AG08395 (cell line): ENCODE results near the gene STX18.
"Not testable (repeated sequence)": the region's sequence is repeated elsewhere in the genome, so short reads cannot be mapped to it uniquely, and the experiment has no call there.

Experiments used
- DNase-seq: peaks from one replicate; pipeline ENCODE4 v3.0.0; 2012; ENCODE audit warnings: mixed read lengths, low spot score

The STX18 gene

DNA sequence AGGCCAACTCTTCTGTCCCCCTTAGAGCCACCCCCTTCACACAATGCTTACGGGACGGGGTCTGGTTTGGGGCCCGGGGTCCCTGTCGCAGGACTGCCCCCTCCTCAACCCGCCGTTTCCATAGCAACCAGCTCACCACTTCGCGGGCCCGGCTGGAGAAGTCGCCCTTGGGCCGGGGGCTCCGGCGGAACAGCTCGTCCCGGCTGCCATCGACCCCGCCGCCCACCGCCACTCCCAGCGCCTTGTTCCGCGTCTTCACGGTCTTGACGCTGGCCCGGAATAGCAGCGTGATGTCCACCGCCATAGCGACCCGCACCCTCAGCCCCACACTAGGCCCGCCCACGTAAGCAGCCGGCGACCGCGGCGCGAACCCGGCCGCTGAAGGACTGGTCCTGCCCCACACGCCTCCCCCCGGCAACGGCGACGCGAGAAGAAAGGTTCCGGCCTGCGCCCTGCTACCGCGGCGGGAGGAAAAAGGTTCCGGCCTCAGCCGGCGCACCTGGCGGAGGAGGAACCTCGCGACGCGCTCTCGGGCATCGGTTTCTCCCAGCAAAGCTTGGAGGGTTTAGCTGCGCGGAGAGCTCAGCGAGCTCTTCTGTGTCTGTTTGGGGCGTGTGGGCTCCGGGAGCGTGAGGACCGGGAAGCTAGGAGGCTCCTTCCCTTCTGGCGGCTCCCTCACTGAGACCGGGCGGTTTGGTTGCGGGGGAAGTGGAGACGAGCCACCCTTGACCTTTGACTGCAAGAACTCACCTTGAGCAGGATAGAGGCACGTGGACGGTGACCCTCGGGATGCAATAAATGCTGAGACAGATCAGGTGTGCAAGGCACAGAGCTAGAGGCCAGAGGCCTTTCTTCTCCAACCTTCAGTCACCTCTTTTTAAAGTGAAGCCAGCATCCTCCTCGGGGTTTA is at the start of gene STX18:
Gene STX18, minus strand, starts transcription at position 388 of the 910 bp plus-strand sequence. Its CDS starts 84 bp downstream, at position 304.
- DNase-seq = peak; percentile 88

DNA sequence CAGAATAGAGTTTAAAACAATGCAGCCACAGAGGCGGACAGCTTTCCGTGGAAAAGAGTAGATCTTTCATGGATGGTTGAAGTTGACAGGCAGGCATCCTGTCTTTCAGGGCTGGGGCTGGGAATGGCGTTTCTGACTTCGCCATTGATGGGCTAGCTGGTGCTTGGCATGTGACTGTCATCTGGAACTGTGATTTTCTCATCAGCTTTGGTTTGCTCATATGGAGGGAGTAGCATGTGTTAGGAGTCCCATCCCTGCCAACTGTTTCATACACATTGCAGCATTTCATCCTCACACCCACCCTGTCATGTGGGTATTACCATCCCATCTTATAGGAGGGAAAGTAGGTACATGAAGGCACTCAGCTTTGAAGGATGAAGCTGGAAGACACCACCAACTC is 49.2 kb upstream of the STX18 start:
- DNase-seq = peak; percentile 8

DNA sequence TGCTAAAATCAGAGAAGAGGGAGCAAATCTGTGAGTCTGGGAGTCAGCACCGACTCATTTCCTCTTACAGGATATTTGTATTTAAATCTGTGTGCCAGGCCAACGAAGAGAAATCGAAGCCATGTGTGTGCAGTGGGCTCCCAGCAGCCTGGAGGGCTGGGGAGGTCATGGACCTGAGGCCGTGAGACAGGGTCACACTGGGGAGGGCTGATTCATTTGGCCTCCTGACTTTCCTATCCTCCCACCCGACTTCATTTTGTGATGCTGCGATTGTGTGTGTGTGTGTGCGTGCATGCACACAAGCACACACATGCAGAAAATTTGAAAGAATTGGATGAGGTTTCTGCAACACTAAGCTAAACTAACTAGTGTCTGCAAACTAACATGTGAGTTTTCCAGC is 48.7 kb upstream of the STX18 start:
- peak; percentile 58 for DNase-seq

DNA sequence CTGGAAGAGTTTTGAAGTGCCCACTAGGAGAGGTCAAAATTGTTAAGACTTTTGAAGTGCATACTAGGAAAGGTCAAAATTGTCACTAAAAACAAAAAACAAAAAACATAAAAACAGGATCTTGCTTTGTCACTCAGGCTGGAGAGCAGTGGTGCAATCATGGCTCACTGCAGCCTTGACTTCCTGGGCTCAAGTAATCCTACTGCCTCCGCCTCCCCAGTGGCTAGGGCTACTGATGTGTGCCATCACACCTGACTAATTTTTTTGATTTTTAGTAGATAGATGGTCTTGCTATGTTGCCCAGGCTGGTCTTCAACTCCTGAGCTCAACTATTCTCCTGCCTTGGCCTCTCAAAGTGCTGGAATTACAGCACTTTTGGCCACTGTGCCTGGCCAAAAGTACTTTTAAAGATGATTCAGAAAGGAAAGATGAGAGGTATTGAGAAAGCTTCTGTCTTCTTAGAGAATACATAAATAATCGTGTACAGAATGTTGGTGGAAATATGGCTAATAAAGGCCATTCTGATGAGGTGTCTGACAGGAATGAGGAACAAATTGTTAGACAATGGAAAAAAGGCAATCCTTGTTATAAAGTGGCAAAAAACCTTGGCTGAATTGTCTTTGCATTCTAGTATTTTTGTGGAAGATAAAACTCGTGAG is 43.3 kb upstream of the STX18 start:
- peak; percentile 67 for DNase-seq

DNA sequence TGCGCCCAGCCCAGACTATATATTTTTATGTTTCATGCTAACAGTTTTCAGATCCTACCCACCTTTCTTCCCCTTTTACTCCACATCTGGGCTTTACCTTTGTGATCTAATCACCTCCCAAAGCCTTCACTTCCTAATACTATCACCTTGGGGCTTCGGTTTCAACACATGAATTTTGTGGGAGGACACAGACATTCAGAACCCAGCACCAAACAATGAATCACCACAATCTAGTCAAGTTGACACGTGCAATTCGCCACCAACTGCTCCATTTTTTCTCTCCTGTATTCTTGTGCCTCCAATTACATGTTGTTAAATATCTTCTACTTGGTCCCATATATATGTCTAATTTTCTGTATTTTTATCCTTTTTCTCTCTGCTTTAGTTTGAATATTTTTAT is 41.8 kb upstream of the STX18 start:
- DNase-seq = no peak

DNA sequence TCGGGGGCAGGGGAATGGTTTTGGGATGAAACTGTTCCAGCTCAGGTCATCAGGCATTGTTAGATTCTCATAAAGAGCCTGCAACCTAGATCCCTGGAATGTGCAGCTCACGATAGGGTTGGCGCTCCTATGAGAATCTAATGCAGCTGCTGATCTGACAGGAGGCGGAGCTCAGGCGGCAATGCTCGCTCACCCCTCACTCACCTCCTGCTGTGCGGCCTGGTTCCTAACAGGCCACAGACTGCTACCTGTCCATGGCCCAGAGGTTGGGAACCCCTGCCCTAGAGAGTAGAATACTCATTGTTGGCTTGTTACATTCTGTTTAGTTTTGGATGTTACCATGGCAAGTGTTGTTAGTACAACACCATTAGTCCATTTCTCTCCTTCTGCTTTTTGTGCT is 40.8 kb upstream of the STX18 start:
- DNase-seq = no peak

DNA sequence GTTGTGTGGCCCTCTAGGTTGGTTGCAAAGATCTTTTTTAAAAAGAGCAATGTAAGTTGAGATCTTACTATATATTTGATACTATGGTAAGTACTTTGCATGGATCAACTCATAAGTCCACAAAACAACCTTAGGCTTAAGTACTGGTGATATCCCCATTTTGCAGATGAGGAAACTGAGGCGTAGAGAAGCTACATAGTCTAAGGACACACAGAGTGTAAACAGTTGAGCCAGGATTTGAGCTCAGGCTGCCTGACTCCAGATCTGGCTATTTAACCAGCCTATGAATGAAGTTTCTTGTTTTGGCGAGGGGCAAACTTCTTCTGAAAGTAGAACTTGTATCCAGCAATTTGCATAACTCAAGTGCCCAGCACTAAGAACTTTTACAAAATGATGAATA is 38.6 kb upstream of the STX18 start:
- no peak for DNase-seq

DNA sequence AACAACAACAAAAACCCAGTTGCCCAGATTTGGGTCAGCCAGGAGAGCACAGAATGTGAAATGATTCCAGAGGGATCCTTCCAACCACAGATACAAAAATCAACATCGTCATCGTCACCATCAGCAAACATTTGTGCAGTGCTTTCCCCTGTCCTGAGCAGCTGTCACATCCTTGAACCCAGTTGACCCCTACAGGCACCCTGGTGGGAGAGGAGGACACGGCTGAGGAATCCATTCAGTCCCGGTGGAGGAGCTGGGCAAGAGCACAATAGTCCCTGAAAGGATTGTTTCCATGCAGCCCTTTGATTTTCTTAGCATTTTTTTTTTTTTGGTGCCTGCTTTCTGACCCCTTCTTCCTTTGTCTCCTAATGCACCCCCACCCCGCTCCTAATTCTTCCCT is 37.1 kb upstream of the STX18 start:
- DNase-seq = no peak

DNA sequence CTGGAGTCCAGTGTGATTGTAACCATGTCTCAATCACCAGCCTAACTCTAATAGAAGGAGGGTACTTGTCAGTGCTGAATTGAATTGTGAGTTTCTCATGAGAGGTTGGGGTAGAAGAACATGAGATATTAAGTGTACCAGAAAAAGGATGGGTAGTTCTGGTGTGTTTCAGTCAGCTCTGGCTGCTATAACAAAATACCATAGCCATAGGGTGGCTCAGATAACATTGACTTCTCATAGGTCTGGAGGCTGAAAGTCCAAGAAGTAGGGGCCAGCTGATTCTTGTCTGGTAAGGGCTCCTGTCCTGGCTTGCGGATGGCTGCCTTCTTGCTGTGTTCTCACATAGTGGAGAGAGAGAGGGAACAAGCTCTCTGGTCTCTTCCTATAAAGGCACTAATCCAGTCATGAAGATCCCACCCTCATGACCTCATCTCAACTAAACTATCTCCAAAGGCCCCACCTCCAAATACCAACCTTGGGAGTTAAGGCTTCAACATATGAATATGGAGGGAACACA is 35.6 kb upstream of the STX18 start:
- DNase-seq = no peak

DNA sequence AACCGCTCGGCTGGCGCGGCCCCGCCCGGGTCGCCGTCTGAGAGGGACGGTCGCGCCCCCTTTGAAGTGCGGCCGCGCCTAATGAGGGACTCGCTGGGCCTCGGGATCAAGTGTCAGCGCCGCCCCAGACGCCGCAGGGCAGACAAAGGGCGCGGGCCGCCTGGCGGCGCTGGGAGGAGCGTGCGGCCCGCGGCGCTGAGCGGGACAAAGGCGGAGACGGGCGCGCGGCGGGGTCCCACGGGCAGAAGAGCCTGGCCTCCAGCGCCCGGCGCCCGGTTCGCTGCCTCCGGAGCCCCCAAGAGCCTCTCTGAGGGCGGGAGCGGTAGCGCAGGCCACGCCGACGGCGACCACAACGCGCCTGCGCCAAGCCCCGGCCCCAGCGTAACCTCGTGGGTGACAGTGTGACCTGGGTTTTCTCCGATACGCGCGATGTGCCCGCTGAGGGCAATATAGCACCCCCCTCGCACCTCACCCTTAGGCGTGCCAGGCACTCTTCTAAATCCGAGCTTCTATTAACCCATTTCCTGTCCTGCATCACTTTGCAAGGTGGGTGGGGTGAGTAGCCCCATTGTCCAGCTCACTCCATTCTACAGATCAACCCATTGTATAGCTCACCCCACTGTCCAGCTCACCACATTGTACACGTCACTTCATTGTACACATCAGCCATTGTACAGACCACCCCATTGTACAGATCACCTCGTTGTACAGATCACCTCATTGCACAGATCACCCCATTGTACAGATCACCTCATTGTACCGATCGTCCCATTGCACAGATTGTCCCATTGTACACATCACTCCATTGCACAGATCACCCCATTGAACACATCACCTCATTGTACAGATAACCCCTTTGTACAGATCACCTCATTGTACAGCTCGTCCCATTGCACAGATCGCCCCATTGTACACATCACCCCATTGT is 33.7 kb upstream of the STX18 start:
- DNase-seq = peak; percentile 74

DNA sequence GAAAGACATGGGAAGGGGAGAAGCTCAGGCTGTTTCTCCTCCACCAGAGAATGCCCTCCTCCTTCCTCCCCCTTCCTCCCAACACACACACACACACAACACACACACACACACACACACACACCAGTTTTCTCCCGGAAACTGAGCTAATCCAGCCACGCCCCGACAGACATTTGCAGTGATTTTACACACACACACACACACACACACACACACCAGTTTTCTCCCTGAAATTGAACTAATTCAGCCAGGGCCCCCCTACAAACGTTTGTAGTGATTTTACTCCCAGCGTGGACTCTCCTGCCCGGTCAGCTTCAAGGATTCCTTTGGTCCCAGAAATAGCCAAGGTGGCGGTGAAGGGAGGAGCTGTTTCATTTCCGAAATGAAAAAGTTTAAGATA is 32.9 kb upstream of the STX18 start:
- peak; percentile 62 for DNase-seq

DNA sequence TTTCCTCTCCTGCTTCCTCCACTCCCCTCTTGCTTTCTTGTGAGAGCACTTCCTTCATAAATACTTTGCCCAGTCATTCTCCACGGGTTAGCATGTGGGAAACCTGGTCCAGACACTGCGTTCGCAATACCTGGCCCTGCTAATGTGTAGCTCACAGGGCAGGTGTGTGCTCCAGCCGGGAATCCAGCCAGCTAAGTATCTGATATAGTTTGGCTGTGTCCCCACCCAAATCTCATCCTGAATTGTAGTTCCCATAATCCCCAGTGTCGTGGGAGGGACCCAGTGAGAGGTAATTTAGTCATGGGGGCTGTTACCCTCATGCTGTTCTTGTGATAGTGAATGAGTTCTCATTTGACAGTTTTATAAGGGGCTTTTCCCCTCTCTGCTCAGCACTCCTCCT is 32.2 kb upstream of the STX18 start:
- DNase-seq = no peak

DNA sequence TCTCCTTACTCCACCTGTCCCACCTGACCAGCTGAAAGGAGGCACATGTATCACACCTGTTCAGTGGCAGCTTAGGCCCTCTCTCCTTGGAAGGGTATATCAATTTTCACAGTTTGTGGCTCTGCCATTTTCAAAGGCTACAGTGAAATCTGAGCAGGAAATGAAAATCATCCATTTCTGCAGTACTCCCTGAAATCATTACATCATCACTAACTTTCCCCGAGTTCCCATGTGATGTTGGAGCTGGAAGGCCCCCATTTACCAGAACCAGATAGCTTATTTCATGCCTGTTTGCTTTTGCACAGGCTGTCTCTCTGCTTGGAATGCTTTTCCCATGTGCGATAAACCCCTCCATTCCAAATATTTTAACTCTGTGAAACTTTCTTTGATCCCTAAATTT is 31.0 kb upstream of the STX18 start:
- no peak for DNase-seq

DNA sequence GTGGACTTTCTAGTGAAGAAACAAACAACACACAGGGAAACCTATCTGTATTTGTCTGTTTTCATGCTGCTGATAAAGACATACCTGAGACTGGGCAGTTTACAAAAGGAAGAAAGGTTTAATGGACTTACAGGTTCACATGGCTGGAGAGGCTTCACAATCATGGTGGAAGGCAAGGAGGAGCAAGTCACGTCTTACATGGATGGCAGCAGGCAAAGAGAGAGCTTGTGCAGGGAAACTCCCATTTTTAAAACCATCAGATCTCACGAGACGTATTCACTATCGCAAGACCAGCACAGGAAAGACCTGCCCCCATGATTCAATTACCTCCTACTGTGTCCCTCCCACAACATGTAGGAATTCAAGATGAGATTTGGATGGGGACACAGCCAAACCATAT is 28.0 kb upstream of the STX18 start:
- DNase-seq = not testable (repeated sequence)

DNA sequence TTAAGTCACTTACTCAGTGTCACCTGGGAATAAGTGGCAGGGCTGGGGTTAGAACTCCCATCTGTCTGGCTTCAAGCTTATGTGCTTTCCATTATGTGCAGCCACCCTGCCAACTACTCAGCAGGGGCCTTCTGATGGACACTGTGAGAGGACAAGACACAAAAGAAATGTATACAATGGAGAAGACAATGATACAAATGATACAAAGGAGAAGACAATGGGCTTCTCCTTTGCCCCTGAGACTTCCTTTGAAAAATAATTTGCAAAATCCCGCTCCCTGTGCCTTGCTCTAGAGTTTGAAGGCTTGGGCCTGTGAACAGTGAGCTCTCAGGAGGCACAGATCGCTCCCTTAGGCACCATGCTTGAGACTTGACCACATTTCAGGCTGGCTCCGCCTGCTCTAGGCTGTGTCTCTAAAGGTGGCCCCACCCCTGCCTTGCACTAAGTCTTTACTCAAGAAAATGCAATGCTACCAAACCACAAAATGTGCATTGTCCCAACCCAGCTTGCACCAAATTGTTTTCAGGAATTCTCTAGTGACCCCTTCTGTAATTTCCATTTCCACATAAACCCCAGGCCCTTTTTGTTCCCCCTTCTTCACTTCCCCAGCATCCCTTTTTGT is 27.1 kb upstream of the STX18 start:
- peak; percentile 52 for DNase-seq

DNA sequence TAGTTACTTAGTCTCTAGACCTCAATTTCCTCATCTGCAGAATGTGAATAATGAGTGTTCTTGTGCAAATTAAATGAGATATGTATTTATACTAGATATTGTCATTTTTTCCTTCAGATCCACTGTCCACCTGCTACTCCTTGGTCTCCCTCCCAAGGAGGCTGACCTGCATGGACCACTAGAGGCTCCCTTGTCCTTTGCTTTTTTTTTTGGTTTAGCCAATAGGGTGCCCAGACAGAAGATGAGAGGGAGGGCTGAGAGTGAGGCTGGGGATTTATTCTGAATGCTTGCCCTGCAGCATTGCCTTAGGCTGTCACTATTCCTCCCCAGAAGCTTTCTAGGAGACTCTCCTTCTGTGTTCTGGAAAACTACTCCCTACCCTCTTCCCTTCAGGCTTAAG is 24.5 kb upstream of the STX18 start:
- DNase-seq = not testable (repeated sequence)

DNA sequence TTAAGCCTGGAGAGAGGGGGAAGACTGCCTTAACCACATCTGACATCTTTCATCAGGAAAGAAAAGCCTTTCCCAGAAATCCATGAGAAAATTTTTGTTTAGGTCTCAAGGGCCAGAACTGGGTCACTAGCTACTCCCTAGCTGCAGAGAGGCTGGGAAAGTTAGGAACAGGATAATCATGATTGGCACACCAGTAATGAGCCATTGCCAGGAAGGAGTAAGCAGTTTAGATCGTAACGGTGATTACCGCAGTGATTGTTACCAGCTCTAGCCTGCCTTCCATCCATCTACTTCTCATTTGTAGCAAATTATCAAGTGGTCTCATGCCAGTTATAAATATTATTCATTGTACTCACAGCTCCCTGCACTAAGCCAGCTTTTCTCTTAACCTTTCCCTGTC is 22.7 kb upstream of the STX18 start:
- DNase-seq = no peak

DNA sequence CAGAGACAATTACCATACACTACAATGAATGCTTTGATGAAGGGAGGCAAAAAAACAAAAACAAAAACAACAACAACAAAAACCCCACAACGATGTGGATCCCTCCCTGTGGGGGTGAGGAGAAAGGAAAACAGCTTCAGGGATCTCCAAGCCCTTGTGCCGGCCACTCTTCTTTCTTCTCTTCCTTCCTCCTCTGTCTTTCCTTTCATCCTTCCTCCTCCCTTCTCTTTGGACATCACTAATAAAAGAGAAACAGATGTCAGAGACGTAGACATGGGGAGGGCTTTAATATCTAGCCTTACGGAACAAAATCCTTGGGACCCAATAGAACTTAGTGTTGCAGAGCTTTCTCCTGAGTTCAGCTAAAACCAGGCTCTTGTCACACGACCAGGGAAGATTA is 18.8 kb upstream of the STX18 start:
- DNase-seq = no peak

DNA sequence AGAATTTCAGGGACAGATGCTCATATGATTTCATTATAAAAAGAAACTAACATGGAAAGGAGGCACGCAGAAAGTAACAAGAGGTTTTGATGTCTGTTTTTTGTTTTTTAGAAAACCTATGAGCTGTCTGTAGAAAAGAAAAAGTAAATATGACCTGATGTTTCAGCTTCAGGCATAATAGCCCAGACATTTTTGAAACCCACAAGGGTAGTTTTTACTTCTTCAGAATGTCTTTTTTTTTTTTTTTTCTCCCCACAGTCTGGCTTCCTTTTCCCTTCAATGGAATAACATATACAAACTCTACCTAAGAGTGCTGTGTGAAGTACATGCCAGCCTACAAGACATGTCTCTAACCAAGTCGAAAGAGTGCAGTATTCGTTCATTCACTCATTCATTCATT is 18.3 kb upstream of the STX18 start:
- no peak for DNase-seq

DNA sequence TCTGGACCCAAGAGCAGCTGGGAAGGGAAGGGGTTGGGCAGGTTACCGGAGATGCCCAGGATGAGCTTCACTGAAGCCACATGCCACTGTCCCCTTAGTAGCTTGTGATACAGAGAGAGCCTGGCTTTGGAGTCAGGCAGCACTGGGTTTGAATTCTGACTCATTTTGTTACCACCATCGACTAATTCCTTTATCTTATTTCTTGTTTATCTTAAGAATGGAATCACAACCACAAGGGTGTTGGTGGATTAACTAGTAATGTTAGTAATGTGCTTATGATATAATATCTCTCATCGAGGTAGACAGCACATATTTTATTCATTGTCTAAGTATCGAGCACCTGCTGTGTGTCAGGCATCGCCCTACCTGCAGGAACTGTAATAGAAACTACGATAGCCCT is 17.7 kb upstream of the STX18 start:
- DNase-seq = no peak

DNA sequence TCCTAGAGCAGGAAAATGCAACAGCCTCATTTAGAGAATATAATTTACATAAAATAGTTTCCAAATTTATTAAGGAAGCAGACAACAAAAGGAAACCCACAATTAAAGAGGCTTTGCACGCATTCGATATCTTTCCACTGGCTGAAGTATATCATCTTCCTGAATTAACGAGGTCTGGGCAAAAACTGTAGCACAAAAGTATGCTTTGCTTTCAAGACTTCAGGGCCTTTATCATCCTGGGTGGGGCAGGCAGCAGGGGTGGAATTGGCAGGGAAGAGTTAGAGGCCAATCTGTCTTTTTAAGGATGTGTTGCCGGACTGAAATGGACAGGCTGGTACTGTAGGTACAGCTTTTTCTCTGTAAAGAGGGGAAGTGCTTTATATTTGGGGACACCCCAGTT is 17.0 kb upstream of the STX18 start:
- no peak for DNase-seq

DNA sequence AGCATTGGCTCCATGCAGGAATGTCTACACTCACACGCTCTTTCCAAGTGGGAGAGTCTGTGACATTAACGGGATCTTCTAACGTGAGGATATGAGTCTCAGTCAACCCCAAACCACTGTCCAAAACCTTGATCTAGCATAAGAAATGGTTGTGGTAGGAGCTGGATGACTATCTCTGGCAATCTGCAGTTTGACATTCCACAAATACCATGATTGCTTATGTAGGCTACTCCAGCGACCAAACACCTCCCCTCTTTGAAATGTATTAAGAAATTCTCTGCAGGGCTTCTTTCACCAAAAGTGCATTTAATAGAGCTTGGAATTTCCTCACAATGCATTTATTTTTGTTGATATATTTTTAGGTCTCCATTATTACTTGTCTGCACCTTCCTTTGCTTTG is 14.1 kb upstream of the STX18 start:
- peak; percentile 96 for DNase-seq
